ENCODE measurements around the gene SMPX. TPM values are rescaled to one million over a fixed set of nuclear protein-coding genes. Genes with fewer than 3 reads are reported as not detected.

The SMPX gene
- total RNA-seq, 1 donor from 2014 or later, result not detected

GRCh38 chrX:21658746-21659145 is 99.2 kb downstream of the SMPX start:
- intact Hi-C loops (cut with micrococcal nuclease), result no loop called here

- intact Hi-C loops (cut with micrococcal nuclease), result no loop called here
Observed at GRCh38 chrX:21658152-21658737, 99.7 kb downstream of the SMPX start, which contains the start of gene KLHL34. KLHL34 (minus strand) TSS chrX:21658330; CDS start chrX:21657788, 542 bp downstream.

GRCh38 chrX:21657318-21658151 is 100.4 kb downstream of the SMPX start:
- intact Hi-C loops (cut with micrococcal nuclease), result no loop called here

- intact Hi-C loops (cut with micrococcal nuclease), result no loop called here
Observed at GRCh38 chrX:21656587-21657317, 101.2 kb downstream of the SMPX start.

Other genes starting within 250 kb of the SMPX start
- 0.51 and 0.68 TPM in 2 replicates for gene KLHL34, start 99.8 kb downstream of the SMPX start, total RNA-seq
- 9.5 and 10.7 TPM in 2 replicates for gene MBTPS2, start 81.5 kb upstream of the SMPX start, total RNA-seq
- gene YY2, start 97.9 kb upstream of the SMPX start, total RNA-seq, result 2.4 TPM in 2 replicates
- gene SMS, start 182.6 kb upstream of the SMPX start, total RNA-seq, result 46.0 and 46.3 TPM in 2 replicates